Omental fat pad (tissue), 4 donors: ENCODE results near the gene ANKS1B. TPM values are rescaled to one million over a fixed set of nuclear protein-coding genes. Genes with fewer than 3 reads are reported as not detected.

ENCODE experiments used
- ATAC-seq: fragments of 150-250 bp; one replicate; pipeline ENCODE4 v1.9.1; 2016; ENCODE audit warnings: mild to moderate bottlenecking, moderate library complexity; ENCODE audit not compliant: low FRiP score
- DNase-seq: peaks from one replicate; pipeline ENCODE4 v3.0.0-alpha.2; 2019; ENCODE audit warnings: low spot score
- total RNA-seq, 4 donors: library from RNA; depleted of rRNA; stranded (reverse); fragments of >200 nt; gene quantifications; one replicate each; pipeline ENCODE4 v1.1.0, GENCODE V29; 2016
- TF ChIP-seq, protein P1 (sequence below), 3 donors: fragments of 450-650 bp; IDR thresholded peaks; one replicate each; pipeline ENCODE4 v1.5.1; 2016 to 2017; ENCODE audit warnings: antibody characterized with exemption in 3 of 3, mild to moderate bottlenecking in 3 of 3, moderate library complexity in 2 of 3

Gene ANKS1B
- total RNA-seq, 4 donors from 2014 or later: 5.5 to 26.4 (median 7.6) TPM

DNA sequence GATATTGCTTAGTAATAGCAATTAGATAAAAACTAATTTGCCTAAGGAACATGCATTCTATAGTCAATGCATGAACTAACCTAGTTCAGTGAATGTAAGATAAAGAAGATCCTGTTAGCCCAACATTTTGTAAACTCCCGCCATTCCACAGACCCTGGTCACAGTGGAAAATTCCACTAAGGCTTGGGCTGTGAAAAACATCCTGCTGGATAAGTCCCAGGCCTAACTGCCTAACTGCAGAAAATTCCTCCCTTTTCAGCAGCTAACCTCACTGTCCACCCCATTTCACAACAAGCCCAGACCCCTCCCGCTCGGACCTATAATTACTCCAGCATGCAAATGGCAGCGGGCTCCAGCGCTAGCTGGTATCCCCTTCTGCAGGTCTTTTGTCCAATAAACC, 435.1 kb downstream of the ANKS1B start:
- no peak for DNase-seq
- TF ChIP-seq, protein P1, sequence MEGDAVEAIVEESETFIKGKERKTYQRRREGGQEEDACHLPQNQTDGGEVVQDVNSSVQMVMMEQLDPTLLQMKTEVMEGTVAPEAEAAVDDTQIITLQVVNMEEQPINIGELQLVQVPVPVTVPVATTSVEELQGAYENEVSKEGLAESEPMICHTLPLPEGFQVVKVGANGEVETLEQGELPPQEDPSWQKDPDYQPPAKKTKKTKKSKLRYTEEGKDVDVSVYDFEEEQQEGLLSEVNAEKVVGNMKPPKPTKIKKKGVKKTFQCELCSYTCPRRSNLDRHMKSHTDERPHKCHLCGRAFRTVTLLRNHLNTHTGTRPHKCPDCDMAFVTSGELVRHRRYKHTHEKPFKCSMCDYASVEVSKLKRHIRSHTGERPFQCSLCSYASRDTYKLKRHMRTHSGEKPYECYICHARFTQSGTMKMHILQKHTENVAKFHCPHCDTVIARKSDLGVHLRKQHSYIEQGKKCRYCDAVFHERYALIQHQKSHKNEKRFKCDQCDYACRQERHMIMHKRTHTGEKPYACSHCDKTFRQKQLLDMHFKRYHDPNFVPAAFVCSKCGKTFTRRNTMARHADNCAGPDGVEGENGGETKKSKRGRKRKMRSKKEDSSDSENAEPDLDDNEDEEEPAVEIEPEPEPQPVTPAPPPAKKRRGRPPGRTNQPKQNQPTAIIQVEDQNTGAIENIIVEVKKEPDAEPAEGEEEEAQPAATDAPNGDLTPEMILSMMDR (IDR thresholded peaks at IDR 0.05): no peak
- ATAC-seq: no peak

DNA sequence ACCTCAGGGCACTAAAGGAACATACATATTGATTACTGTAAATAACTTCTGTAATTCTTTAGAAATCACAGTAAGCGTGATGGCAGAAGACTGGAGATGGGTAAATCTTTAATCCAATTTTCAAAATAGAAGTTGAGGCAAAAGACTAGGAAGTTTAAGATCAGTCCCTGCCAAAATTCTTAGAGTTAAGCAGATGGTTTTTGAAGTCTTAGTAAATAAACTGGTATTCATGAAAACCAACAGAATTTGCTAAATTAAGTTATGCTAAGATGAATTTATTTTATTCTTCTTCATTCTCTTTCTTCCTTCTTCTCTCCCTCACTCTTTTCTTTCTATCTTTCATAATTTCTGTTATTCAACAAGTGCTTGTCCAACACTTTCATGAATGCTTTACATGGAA, 435.5 kb downstream of the ANKS1B start:
- TF ChIP-seq, protein P1 (IDR thresholded peaks at IDR 0.05): no peak
- ATAC-seq: no peak
- no peak for DNase-seq

DNA sequence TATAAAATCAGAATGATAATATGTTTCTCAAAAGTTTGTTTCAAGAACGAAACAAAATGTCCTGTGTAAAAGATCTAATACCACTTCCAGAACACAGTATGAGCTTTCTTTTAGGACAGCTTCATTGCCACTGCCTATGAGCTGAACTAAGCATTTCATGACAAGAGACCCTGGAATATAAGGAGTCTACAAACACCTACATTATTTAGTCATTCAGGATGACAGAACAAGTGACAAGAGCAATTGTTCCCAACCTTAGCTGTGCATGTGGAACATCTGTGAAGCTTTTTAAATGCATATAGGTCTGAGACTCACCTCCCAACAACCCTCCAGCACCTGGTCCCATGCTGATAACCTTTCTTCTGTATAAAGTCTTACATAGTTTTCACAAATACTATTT, 440.3 kb downstream of the ANKS1B start:
- DNase-seq (no peak), ATAC-seq (no peak)
- TF ChIP-seq, protein P1 (IDR thresholded peaks at IDR 0.05): no peak

DNA sequence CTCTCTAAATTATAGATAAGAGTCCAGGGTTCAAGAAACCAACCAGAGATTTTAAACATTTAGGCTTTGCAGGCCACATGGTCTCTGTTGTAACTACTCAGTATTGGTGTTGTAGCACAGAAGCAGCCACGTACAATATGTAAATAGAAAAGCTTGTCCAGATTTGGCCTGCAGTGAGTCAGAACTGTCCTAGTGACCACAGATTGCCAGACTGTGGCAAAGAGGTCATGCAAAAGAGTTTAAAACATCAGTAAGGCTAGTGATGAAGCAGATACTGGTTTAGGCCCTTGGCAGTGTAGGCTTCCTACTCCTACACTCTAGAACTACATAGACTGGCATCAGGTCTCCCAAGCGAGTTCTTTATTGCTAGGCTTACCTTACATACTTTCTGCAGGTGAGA, 454.8 kb downstream of the ANKS1B start:
- DNase-seq (no peak), ATAC-seq (no peak)
- TF ChIP-seq, protein P1 (IDR thresholded peaks at IDR 0.05): no peak

DNA sequence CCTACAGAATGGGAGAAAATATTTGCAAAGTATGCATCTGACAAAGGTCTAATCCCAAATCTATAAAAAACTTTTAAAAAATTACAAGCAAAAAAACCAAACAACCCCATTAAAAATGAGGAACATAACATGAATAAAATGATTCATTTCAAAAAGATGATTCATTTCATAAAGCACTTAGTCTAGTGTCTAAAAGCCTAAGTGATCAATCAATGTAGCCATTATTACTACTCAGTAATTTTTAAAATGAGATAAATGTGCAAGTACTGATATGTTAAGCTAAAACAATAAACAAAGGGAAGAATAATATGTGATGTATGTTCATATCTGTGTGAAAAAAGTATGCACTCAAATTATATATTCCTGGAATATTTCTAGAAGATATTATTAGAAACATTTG, 456.3 kb downstream of the ANKS1B start:
- ATAC-seq (no peak), DNase-seq (no peak)
- TF ChIP-seq, protein P1 (IDR thresholded peaks at IDR 0.05): no peak

DNA sequence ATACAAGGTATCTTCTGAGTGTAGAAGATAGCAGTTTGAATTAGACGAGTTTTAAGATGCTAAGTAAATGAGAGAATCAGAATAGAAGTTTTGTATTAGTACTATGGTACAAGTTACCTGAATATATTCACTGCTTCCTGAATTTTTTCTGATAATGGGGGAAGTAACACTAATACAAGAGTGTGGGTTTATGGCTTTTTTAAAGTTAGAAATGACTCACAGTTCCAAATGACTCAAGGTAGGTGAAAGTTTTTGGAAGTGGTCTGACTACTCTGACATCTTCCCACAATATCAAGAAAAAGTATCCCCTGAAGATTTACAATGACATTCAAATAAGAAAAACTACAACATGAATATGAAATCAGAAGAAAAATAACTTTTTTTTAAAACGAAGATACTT, 460.9 kb downstream of the ANKS1B start:
- no peak for DNase-seq
- no peak for ATAC-seq
- TF ChIP-seq, protein P1 (IDR thresholded peaks at IDR 0.05): no peak

DNA sequence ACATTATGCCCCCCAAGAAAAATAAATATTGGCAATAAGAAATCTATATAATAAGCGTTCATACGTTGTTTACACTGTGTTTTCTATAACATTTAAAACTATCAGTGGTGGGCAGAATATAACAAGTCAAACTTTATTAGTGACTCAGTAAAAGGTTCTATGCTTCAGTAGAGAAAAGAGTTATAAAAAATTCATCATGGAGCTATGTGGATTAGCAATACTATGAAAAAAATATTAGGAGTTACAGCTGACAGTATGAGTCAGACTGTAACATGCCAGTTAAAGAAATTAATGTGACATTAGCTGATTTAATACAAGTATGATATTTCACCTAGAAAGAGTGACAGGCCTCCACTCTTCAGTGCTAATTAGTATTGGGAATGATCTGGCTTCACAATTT, 462.3 kb downstream of the ANKS1B start:
- TF ChIP-seq, protein P1 (IDR thresholded peaks at IDR 0.05): no peak
- ATAC-seq: no peak
- DNase-seq: no peak
